ENCODE results near the gene PHACTR3.
"Not testable (repeated sequence)": the region's sequence is repeated elsewhere in the genome, so short reads cannot be mapped to it uniquely, and the experiment has no call there.

PHACTR3 gene

GRCh38 chr20:59835448-59836395 is 231.4 kb downstream of the PHACTR3 start:
- no peak for DNase-seq

GRCh38 chr20:59836767-59837166 is 232.4 kb downstream of the PHACTR3 start:
- no peak for DNase-seq

- no peak for DNase-seq
Observed at GRCh38 chr20:59837623-59838394, 233.5 kb downstream of the PHACTR3 start.

GRCh38 chr20:59839400-59839799 is 235.1 kb downstream of the PHACTR3 start:
- DNase-seq = no peak

GRCh38 chr20:59845472-59845871 is 241.1 kb downstream of the PHACTR3 start:
- DNase-seq = no peak

- no peak for DNase-seq
Observed at GRCh38 chr20:59848182-59848581, 243.8 kb downstream of the PHACTR3 start.

GRCh38 chr20:59850018-59850641 is 245.8 kb downstream of the PHACTR3 start:
- peak; percentile 55 for DNase-seq

GRCh38 chr20:59856526-59856925 is 252.2 kb downstream of the PHACTR3 start:
- DNase-seq = not testable (repeated sequence)

- DNase-seq = peak; percentile 84
Observed at GRCh38 chr20:59856941-59857340, 252.6 kb downstream of the PHACTR3 start.

GRCh38 chr20:59857966-59858365 is 253.6 kb downstream of the PHACTR3 start:
- DNase-seq = no peak

- no peak for DNase-seq
Observed at GRCh38 chr20:59858425-59858824, 254.1 kb downstream of the PHACTR3 start.

GRCh38 chr20:59861401-59861800 is 257.1 kb downstream of the PHACTR3 start:
- DNase-seq = no peak

- DNase-seq = no peak
Observed at GRCh38 chr20:59863058-59863457, 258.7 kb downstream of the PHACTR3 start.

GRCh38 chr20:59864726-59865125 is 260.4 kb downstream of the PHACTR3 start:
- DNase-seq = no peak

- DNase-seq = no peak
Observed at GRCh38 chr20:59866338-59866737, 262.0 kb downstream of the PHACTR3 start.

- no peak for DNase-seq
Observed at GRCh38 chr20:59871096-59871495, 266.8 kb downstream of the PHACTR3 start.

GRCh38 chr20:59873409-59873808 is 269.1 kb downstream of the PHACTR3 start:
- no peak for DNase-seq

GRCh38 chr20:59880198-59880597 is 275.9 kb downstream of the PHACTR3 start:
- DNase-seq = no peak

GRCh38 chr20:59884494-59884893 is 280.2 kb downstream of the PHACTR3 start:
- no peak for DNase-seq

- no peak for DNase-seq
Observed at GRCh38 chr20:59888050-59888449, 283.7 kb downstream of the PHACTR3 start.

GRCh38 chr20:59890035-59890434 is 285.7 kb downstream of the PHACTR3 start:
- DNase-seq = not testable (repeated sequence)

GRCh38 chr20:59891581-59891980 is 287.2 kb downstream of the PHACTR3 start:
- DNase-seq = no peak

GRCh38 chr20:59895908-59896307 is 291.6 kb downstream of the PHACTR3 start:
- DNase-seq = no peak

All from OCI-M1 (cell line).